Activated T-helper 1 cell treated with anti-CD3 and anti-CD28 coated beads, Interleukin-12 subunit alpha, Interleukin-12 subunit beta, Interleukin-2, Interleukin-4 antibody, amounts not matched to agents 30 ng/mL and 10 ng/mL and 1 ng/mL, durations not matched to agents 14 hours and 24 hours and 36 hours (primary cell): ENCODE data around the gene SUMO3. TPM values are rescaled to one million over a fixed set of nuclear protein-coding genes. Genes with fewer than 3 reads are reported as not detected.
"Not testable (repeated sequence)": the region's sequence is repeated elsewhere in the genome, so short reads cannot be mapped to it uniquely, and the experiment has no call there.

Source experiments
- DNase-seq: peaks from one replicate; pipeline ENCODE4 v3.0.0; 2021; ENCODE audit warnings: low spot score
- H3K27ac Mint-ChIP-seq: one replicate; pipeline ENCODE4 v1.8.0; 2021; ENCODE audit warnings: mild to moderate bottlenecking, mixed read lengths
- H3K27me3 Mint-ChIP-seq: one replicate; pipeline ENCODE4 v1.8.0; 2022; ENCODE audit warnings: mild to moderate bottlenecking, moderate library complexity, mixed read lengths; ENCODE audit not compliant: insufficient read depth
- H3K36me3 Mint-ChIP-seq: one replicate; pipeline ENCODE4 v1.8.0; 2021; ENCODE audit warnings: low read depth, mixed read lengths
- H3K4me1 Mint-ChIP-seq: one replicate; pipeline ENCODE4 v1.8.0; 2021; ENCODE audit warnings: low read depth, mixed read lengths
- H3K4me3 Mint-ChIP-seq: one replicate; pipeline ENCODE4 v1.8.0; 2021; ENCODE audit warnings: mild to moderate bottlenecking, moderate library complexity, mixed read lengths
- H3K9me3 Mint-ChIP-seq: one replicate; pipeline ENCODE4 v1.8.0; 2021; ENCODE audit warnings: mixed read lengths
- intact Hi-C: fragments of 100-400 bp; cut with micrococcal nuclease; formaldehyde crosslinking; loops from one replicate; pipeline ENCODE4 v1.15.1; 2024
- total RNA-seq: library from RNA; stranded (reverse); gene quantifications from 2 replicates; pipeline ENCODE4 v1.2.3, GENCODE V29; 2022

Gene SUMO3
- total RNA-seq, 1 donor from 2014 or later, result 86.9 TPM

DNA sequence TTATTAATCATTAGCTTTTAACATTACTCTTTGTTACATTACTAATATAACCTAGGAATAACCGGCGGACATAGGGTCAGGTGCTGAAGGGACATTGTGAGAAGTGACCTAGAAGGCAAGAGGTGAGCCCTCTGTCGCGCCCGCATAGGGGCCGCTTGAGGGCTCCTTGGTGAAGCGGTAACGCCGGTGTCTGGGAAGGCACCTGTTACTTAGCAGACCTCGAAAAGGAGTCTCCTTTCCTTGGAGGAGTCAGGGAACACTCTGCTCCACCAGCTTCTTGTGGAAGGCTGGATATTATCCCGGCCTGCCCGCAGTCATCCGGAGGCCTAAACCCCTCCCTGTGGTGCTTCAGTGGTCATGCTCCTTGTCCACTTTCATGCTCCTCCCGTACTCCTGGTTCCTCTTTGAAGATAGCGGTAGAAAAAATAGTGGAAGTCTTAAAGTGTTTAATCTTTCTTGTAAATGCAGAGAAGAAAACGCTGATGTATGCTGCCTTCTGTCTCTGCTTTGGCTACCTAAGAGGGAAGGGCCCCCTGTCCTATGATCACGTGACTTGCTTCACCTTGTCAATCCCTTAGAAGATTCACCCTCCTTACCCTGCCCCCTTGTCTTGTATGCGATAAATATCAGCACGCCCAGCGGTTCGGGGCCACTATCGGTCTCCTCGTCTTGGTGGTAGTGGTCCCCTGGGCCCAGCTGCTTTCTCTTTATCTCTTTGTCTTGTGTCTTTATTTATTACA, 14.8 kb upstream of the SUMO3 start:
- Mint-ChIP-seq H3K9me3 (peaks cover 23% of the 10 kb centered on the region), H3K4me1 (peaks cover 11% of the 10 kb centered on the region)
- DNase-seq, H3K36me3 Mint-ChIP-seq, intact Hi-C loops, H3K27me3 Mint-ChIP-seq, H3K27ac Mint-ChIP-seq, H3K4me3 Mint-ChIP-seq: not testable (repeated sequence)

DNA sequence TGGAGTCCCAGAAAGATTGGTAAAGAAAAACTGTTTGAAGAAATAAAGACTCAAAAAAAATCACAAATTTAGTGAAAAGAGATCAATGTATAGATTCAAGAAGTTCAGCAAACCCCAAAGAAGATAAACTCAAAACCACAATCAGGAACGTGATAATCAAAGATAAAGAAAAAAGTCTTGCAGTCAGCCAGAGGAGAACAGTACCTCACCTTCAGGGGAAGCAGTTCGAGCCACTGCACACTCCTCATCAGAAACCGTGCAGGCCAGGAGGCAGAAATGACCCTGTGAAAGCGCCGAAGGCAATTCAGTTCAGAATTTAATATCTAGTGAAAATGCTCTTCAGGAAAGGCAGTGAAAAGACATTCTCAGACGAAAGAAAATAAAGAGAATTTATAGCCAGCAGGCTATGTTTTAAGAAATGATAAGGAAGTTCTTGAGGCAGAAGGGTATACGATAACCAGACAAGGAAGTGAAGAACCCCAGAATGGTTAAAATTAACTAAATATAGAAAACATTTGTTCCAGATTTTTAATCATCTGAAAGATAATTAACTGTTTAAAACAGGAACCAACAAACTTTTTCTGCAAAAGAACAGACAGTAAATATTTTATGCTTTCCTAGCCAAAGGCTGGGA, 13.5 kb upstream of the SUMO3 start:
- Mint-ChIP-seq H3K36me3 (peaks cover 3% of the 10 kb centered on the region), H3K9me3 (peaks cover 31% of the 10 kb centered on the region), H3K4me1 (peaks cover 11% of the 10 kb centered on the region), H3K4me3 (no peak overlapping the region), H3K27ac (no peak overlapping the region), H3K27me3 (peaks cover 11% of the 10 kb centered on the region)
- no peak for DNase-seq
- intact Hi-C loops, result no loop called here

DNA sequence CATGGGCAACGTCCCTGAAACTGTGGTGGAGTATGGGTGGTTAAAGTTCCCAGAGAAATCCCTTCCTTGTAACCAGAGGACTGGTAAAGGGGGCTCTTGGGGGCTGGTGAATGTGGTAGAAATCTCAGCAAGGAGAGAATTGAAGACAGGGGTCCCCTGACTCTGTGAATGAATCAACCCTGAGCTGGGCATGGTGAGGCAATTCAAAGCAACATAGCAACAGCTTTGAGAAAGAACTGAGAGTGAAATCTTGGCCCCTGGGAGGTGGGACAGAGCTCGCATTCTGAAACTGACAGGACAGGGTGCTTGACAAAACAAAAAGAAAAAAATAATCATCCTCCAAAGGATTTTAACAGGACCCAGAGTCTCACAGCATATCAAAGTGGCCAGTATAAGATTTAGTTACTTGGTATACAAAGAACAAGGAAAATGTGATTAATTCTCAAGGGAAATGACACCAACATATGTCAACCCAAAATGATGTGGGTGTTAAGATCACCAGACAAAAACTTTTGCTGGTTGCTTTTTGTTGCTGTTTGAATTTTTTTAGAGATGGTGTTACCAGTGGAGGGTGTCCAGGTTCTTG, 11.7 kb upstream of the SUMO3 start:
- no peak for DNase-seq
- Mint-ChIP-seq H3K9me3 (peaks cover 31% of the 10 kb centered on the region), H3K27ac (peak overlapping the region; percentile 61), H3K36me3 (peaks cover 3% of the 10 kb centered on the region), H3K27me3 (peaks cover 11% of the 10 kb centered on the region), H3K4me1 (peaks cover 11% of the 10 kb centered on the region), H3K4me3 (no peak overlapping the region)
- intact Hi-C loops, result no loop called here

DNA sequence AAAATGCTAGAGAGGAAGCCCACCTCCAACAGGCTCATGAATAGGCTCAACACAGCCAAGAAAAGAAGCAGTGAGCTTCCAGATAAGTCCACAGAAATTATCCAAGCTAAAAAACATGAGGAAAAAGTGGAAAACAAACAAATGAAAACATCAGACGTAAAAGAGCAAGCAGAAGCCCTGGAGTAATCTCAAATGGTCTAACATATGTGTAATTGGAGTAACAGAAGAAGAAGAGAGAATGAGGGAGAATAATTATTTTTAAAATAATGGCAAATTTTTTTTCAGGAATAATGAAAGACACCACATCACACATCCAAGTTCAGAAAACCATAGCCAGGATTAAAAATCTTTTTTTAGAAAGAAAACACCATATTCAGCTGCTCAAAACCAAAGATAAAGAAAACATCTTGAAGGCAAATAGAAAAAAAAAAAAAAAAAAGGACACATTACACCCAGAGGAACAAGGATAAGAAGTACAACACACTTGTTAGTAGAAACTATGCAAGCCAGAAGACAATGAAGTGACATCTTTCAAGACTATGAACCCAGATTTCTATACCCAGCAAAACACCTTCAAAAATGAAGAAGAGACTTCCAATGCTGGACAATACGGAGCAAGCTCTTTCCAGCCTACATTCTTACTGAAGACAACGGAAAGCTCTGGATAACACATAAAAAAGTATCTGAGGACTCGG, 10.6 kb upstream of the SUMO3 start:
- no peak overlapping the region for H3K27ac Mint-ChIP-seq
- H3K36me3 Mint-ChIP-seq, result peaks cover 3% of the 10 kb centered on the region
- peaks cover 11% of the 10 kb centered on the region for H3K4me1 Mint-ChIP-seq
- H3K27me3 Mint-ChIP-seq, result peaks cover 10% of the 10 kb centered on the region
- intact Hi-C loops, result no loop called here
- peaks cover 35% of the 10 kb centered on the region for H3K9me3 Mint-ChIP-seq
- H3K4me3 Mint-ChIP-seq, result no peak overlapping the region
- no peak for DNase-seq

DNA sequence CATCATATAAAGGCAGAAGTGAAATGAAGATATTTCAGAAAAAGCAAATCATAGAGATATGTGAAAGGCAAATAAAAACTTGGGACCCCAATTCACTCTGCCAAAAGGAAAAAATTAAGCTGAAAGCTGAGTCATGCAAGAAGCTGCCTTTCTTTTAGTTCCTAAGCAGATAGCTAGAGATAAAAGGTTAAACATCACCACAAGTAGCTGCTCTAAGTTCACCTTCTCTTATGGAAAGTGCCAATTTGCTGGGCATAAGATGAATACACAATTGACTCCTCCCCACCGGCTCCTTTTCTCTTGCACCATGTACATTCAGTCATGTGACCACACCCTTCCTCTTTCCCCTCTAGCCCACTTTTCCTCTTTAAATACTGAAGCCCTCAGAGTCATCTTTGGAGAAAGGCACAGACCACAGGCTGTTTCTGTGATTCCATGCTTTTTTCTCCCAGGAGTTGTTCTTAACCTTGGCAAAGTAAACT, 5.4 kb upstream of the SUMO3 start:
- peaks cover 46% of the 10 kb centered on the region for H3K9me3 Mint-ChIP-seq
- H3K27me3 Mint-ChIP-seq, result peaks cover 5% of the 10 kb centered on the region
- no peak overlapping the region for H3K27ac Mint-ChIP-seq
- no peak for DNase-seq
- H3K4me3 Mint-ChIP-seq, result no peak overlapping the region
- intact Hi-C loops, result no loop called here
- peaks cover 2% of the 10 kb centered on the region for H3K36me3 Mint-ChIP-seq
- no peaks in the 10 kb centered on the region for H3K4me1 Mint-ChIP-seq

DNA sequence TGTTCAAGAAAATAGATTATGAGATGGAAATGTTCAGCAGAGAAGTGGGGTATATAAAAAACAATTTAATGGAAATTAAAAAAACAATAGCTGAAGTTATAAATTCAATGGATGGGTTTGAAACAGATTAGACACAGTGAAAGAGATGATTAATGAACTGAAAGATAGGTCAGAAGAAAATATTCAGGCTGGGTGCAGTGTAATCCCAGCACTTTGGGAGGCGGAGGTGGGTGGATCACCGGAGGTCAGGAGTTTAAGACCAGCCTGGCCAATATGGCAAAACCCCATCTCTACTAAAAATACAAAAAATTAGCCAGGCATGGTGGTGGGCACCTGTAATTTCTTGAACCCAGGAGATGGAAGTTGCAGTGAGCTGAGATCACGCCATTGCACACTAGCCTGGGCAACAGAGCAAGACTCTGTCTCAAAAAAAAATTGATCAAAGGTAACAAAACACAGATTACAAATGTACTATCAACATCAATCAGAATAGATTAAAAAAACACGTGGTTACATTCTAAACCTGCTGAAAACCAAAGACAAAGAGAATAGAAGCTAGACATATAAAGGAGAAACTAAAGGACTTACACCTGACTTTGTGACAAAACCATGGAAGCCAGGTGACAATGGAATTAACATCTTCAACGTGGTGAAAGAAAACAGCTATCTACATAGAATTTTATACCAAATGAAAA, 4.8 kb upstream of the SUMO3 start:
- Mint-ChIP-seq H3K36me3 (no peaks in the 10 kb centered on the region), H3K4me1 (no peaks in the 10 kb centered on the region), H3K27ac (no peak overlapping the region), H3K27me3 (peaks cover 5% of the 10 kb centered on the region), H3K4me3 (no peak overlapping the region), H3K9me3 (peaks cover 40% of the 10 kb centered on the region)
- DNase-seq, result no peak
- intact Hi-C loops, result no loop called here

DNA sequence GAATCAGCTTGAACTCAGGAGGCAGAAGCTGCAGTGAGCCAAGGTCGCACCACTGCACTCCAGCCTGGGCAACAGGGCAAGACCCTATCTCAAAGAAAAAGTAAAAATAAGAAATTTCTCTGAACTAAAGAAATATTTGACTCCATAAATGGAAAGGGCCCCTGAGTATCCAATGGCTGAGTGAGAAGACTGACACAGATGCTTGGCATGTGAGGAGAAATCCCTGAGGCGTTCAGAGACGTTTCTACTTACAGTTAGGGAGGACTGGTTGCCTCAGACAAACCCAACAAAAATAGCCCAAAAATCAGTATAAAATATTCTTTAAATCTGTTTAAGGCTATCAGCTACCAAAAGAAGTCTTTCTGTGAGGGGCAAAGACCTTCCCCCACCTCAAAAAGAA, 3.0 kb upstream of the SUMO3 start:
- Mint-ChIP-seq H3K9me3 (peaks cover 33% of the 10 kb centered on the region), H3K4me1 (peaks cover 8% of the 10 kb centered on the region), H3K4me3 (no peak overlapping the region), H3K27ac (no peak overlapping the region), H3K36me3 (peaks cover 1% of the 10 kb centered on the region), H3K27me3 (no peaks in the 10 kb centered on the region)
- no peak for DNase-seq
- intact Hi-C loops, result no loop called here

DNA sequence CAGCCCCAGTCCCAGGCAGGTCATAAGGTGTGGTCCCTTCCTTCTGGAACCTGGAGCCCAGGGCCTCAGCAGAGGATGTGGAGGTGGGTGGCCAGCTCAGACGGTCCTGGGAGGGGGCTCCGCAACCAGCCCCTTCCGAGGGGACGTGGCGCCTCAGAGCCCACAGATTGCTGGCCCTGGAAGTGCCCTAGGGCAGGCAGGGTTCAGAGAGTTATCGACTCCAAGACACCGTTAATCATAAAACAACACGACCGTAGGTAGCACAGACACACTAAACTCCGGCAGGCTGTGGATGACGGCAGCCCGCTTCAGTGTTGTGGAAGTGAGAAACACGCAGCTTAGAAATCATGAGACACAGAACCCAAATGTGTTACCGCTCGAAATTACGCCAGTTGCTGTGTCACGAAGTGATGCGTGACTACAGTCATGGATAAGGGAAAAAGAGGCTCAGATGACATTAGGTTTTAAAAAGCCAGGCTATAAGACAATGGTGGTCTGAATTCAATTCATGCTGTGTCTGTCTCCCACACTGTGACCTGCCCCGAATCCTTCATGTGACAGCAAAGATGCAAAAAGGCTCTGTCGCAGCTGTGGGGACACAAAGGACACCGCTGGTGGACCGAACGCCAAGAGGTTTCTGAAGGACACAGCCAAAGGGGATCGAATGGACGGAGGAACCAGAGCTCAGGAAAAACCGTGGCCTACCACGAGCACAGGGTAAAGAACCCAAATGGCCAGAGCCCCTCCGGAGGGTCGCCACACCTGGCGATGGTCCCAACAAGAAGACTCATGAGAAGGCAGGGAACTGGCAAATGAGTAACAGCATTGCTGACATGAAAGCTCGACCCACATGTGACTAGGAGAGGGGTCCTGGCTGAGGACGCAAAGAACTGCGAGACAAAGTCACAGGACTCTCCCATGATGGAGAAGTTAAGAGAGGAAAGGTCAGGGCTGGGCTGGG, 1.7 kb upstream of the SUMO3 start:
- no peak for DNase-seq
- H3K4me1 Mint-ChIP-seq, result peaks cover 11% of the 10 kb centered on the region
- no peaks in the 10 kb centered on the region for H3K27me3 Mint-ChIP-seq
- intact Hi-C loops, result loop anchor here (2.0 to 5.0 kb wide), 5 partner anchors 27 to 823 kb away; partner anchors contain the start of genes PCBP3 and POFUT2
- peaks cover 3% of the 10 kb centered on the region for H3K36me3 Mint-ChIP-seq
- peak overlapping the region; percentile 75 for H3K4me3 Mint-ChIP-seq
- peak overlapping the region; percentile 44 for H3K27ac Mint-ChIP-seq
- peaks cover 33% of the 10 kb centered on the region for H3K9me3 Mint-ChIP-seq

DNA sequence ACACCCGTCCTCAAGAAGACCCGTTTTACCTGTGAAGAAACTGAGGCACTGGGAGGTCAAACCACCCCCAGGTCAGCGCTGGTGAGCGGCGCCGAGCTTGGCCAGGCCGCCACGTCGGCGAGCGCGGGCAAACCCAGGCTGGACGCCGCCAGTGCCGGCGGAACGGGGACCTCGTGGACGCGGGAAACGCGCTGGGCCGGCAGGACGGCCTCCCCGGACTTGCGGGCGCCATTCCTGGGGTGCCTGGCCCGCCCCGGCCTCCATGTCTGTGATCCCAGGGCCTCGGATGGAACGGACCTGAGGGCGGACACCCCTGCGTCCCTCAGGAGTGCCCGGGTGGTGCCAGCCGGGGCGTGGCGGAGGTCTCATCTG, 764 bp upstream of the SUMO3 start:
- Mint-ChIP-seq H3K36me3 (peaks cover 3% of the 10 kb centered on the region), H3K4me3 (peak overlapping the region; percentile 67), H3K27me3 (no peaks in the 10 kb centered on the region), H3K9me3 (peaks cover 30% of the 10 kb centered on the region), H3K27ac (peak overlapping the region; percentile 44), H3K4me1 (peaks cover 11% of the 10 kb centered on the region)
- DNase-seq, result no peak
- intact Hi-C loops, result loop anchor here (1.0 to 5.0 kb wide), 6 partner anchors 28 to 824 kb away; partner anchors contain the start of genes PCBP3, POFUT2 and PTTG1IP

DNA sequence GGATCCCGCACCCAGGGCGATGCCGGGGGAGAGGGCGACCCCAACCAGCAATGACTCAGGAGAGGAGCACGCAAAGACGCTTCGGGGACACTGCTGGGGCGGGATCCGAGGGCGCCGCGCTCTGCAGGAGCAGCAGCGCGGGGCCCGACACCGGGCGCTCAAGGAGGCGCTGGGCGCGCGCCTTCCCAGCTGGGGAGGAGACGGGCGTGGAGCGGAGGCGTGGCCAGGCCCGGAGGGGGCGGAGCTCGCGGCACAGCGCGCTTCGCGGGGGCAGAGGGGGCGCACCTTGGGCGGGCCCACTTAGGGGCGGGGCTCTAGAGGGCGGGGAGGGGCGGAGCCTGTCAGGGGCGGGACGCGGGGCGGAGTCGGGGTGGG, 369 bp downstream of the SUMO3 start:
- intact Hi-C loops, result loop anchor here (1.0 to 5.0 kb wide), 5 partner anchors 16 to 825 kb away; partner anchors contain the start of genes LRRC3, PCBP3, POFUT2 and UBE2G2
- peak overlapping the region; percentile 66 for H3K4me3 Mint-ChIP-seq
- no peak overlapping the region for H3K27ac Mint-ChIP-seq
- peaks cover 19% of the 10 kb centered on the region for H3K9me3 Mint-ChIP-seq
- peaks cover 11% of the 10 kb centered on the region for H3K4me1 Mint-ChIP-seq
- no peaks in the 10 kb centered on the region for H3K27me3 Mint-ChIP-seq
- DNase-seq, result peak; percentile 92
- H3K36me3 Mint-ChIP-seq, result peaks cover 6% of the 10 kb centered on the region

DNA sequence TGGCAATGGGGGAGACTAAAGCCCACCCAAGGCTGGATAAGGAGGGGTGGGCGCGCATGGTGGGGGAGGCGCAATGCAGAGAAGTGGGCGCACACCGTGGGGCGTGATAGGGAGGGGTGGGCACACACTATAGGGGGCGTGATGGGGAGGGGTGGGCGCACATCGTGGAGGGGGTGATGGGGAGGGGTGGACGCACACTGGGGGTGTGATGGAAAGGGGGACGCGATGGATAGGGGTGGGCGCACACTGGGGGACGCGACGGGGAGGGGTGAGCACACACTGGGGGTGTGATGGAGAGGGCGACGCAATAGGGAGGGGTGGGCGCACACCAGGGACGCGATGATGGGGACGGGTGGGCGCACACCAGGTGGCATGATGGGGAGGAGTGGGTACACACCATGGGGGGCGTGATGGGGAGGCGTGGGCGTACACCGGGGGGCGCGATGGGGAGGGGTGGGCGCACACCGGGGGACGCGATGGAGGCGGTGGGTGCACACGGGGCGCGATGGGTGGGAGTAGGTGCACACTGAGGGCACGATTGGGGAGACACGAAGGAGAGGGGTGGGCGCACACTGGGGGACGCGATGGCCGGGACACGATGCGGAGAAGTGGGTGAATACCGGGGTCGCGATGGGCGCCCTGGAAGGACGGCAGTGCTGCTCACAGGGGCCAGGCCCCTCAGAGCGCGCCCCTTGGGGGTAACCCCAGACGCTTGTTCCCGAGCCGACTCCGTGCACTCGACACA, 929 bp downstream of the SUMO3 start:
- DNase-seq, result no peak

More for the DNA sequence above, 929 bp downstream of the SUMO3 start:
- intact Hi-C loops, result loop anchor here (1.0 to 5.0 kb wide), 5 partner anchors 16 to 825 kb away; partner anchors contain the start of genes LRRC3, PCBP3, POFUT2 and UBE2G2
- H3K4me1 Mint-ChIP-seq, result peaks cover 11% of the 10 kb centered on the region
- peak overlapping the region; percentile 84 for H3K4me3 Mint-ChIP-seq
- peaks cover 6% of the 10 kb centered on the region for H3K36me3 Mint-ChIP-seq
- no peaks in the 10 kb centered on the region for H3K27me3 Mint-ChIP-seq
- H3K9me3 Mint-ChIP-seq, result peaks cover 13% of the 10 kb centered on the region
- peak overlapping the region; percentile 44 for H3K27ac Mint-ChIP-seq
